HepG2 (cell line): ENCODE measurements around the gene AFTPH.

Experiments
- CTCF ChIP-seq: sonication (generic); formaldehyde crosslinking; IDR thresholded peaks from 2 replicates; pipeline ENCODE4 v1.5.0; 2020; ENCODE audit warnings: mild to moderate bottlenecking, missing genetic modification reagents, moderate library complexity
- DMTF1 ChIP-seq: sonication (generic); formaldehyde crosslinking; IDR thresholded peaks from 2 replicates; pipeline ENCODE4 v1.4.0; 2020; ENCODE audit warnings: mild to moderate bottlenecking, missing genetic modification reagents
- FOXM1 ChIP-seq: sonication (generic); formaldehyde crosslinking; IDR thresholded peaks from 2 replicates; pipeline ENCODE4 v1.5.0; 2020; ENCODE audit warnings: missing genetic modification reagents
- HNF4A ChIP-seq: sonication (generic); formaldehyde crosslinking; IDR thresholded peaks from 2 replicates; pipeline ENCODE4 v1.4.0; 2020; ENCODE audit warnings: missing genetic modification reagents
- PATZ1 ChIP-seq: sonication (generic); formaldehyde crosslinking; IDR thresholded peaks from 2 replicates; pipeline ENCODE4 v1.4.0; 2020; ENCODE audit warnings: missing genetic modification reagents
- RAD21 ChIP-seq: fragments of 450-650 bp; formaldehyde crosslinking; IDR thresholded peaks from 2 replicates; pipeline ENCODE4 v1.5.0; 2020; ENCODE audit warnings: mild to moderate bottlenecking
- SMC3 ChIP-seq: IDR thresholded peaks from 2 replicates; pipeline ENCODE4 v1.6.1; 2011; ENCODE audit warnings: low read length, improper control_type of control experiment
- SRF ChIP-seq: IDR thresholded peaks from 2 replicates; pipeline ENCODE4 v1.6.1; 2011; ENCODE audit warnings: mild to moderate bottlenecking, low read depth, low read length, moderate library complexity

GRCh38 chr2:64538764-64539433 lies 14.8 kb downstream of the AFTPH start:
- TF ChIP-seq HNF4A (CRISPR knock-in tag) (no peak), RAD21 (no peak), SMC3 (no peak), DMTF1 (no peak), SRF (no peak), PATZ1 (no peak), FOXM1 (CRISPR knock-in tag) (no peak), CTCF (CRISPR knock-in tag) (no peak)
